Neural progenitor cell (in vitro differentiated cells): ENCODE measurements around the gene NKTR. TPM values are rescaled to one million over a fixed set of nuclear protein-coding genes. Genes with fewer than 3 reads are reported as not detected.

Source experiments
- DNase-seq: peaks from one replicate; pipeline ENCODE4 v3.0.0-alpha.2; 2016; ENCODE audit warnings: low spot score
- H2AFZ ChIP-seq: fragments of 200-600 bp; sonication (generic); replicated peaks from 2 replicates; pipeline ENCODE4 v1.6.1; 2016; ENCODE audit warnings: antibody characterized with exemption
- H3F3A ChIP-seq: fragments of 200-600 bp; sonication (generic); 2 replicates; pipeline ENCODE4 v1.6.1; 2016; ENCODE audit warnings: antibody characterized with exemption, low read depth
- H3K27ac ChIP-seq: fragments of 200-600 bp; sonication (generic); 2 replicates; pipeline ENCODE4 v1.5.1; 2016; ENCODE audit warnings: mild to moderate bottlenecking
- H3K27me3 ChIP-seq: fragments of 200-600 bp; sonication (generic); 2 replicates; pipeline ENCODE4 v1.6.1; 2016; ENCODE audit warnings: mild to moderate bottlenecking, moderate library complexity
- H3K36me3 ChIP-seq: fragments of 200-600 bp; sonication (generic); 2 replicates; pipeline ENCODE4 v1.5.1; 2016
- H3K4me1 ChIP-seq: fragments of 200-600 bp; sonication (generic); 2 replicates; pipeline ENCODE4 v1.6.1; 2016; ENCODE audit warnings: mixed run types
- H3K4me2 ChIP-seq: fragments of 200-600 bp; sonication (generic); 2 replicates; pipeline ENCODE4 v1.6.1; 2016
- H3K4me3 ChIP-seq: fragments of 200-600 bp; sonication (generic); 2 replicates; pipeline ENCODE4 v1.5.1; 2016
- H3K79me2 ChIP-seq: fragments of 200-600 bp; sonication (generic); 2 replicates; pipeline ENCODE4 v1.6.1; 2016; ENCODE audit warnings: low read depth
- H3K9ac ChIP-seq: fragments of 200-600 bp; sonication (generic); 2 replicates; pipeline ENCODE4 v1.6.1; 2016
- H3K9me3 ChIP-seq: fragments of 200-600 bp; sonication (generic); 2 replicates; pipeline ENCODE4 v1.5.1; 2016; ENCODE audit warnings: low read depth
- H4K20me1 ChIP-seq: fragments of 200-600 bp; sonication (generic); 2 replicates; pipeline ENCODE4 v1.6.1; 2016; ENCODE audit warnings: low read depth
- H3K27ac Mint-ChIP-seq: 3 replicates; pipeline ENCODE4 v1.8.0; 2021; ENCODE audit warnings: mixed read lengths
- H3K27me3 Mint-ChIP-seq: 2 replicates; pipeline ENCODE4 v1.8.0; 2022; ENCODE audit warnings: low read depth, mild to moderate bottlenecking, inconsistent platforms, moderate library complexity, mixed read lengths; ENCODE audit not compliant: insufficient read depth
- H3K36me3 Mint-ChIP-seq: 3 replicates; pipeline ENCODE4 v1.8.0; 2021; ENCODE audit warnings: mixed read lengths
- H3K4me1 Mint-ChIP-seq: 3 replicates; pipeline ENCODE4 v1.8.0; 2021; ENCODE audit warnings: mixed read lengths
- H3K4me3 Mint-ChIP-seq: 3 replicates; pipeline ENCODE4 v1.8.0; 2021; ENCODE audit warnings: mild to moderate bottlenecking, moderate library complexity, mixed read lengths
- H3K9me3 Mint-ChIP-seq: 3 replicates; pipeline ENCODE4 v1.8.0; 2020; ENCODE audit warnings: mixed read lengths
- CTCF ChIP-seq: fragments of 200-600 bp; sonication (generic); IDR thresholded peaks from 2 replicates; pipeline ENCODE4 v1.5.1; 2017; ENCODE audit warnings: antibody characterized with exemption, mild to moderate bottlenecking
- EZH2 ChIP-seq: fragments of 200-600 bp; sonication (generic); IDR thresholded peaks from 2 replicates; pipeline ENCODE4 v1.6.1; 2017; ENCODE audit warnings: antibody characterized with exemption, mild to moderate bottlenecking, moderate library complexity
- EZH2phosphoT487 ChIP-seq: fragments of 200-600 bp; sonication (generic); IDR thresholded peaks from 2 replicates; pipeline ENCODE4 v1.6.1; 2017; ENCODE audit warnings: antibody characterized with exemption
- total RNA-seq: library from RNA; depleted of rRNA; stranded (reverse); fragments of >200 nt; gene quantifications from 2 replicates; pipeline ENCODE4 v1.2.3, GENCODE V29; 2015; ENCODE audit warnings: low replicate concordance

NKTR gene
- total RNA-seq, 1 donor from 2014 or later = 190 TPM

DNA sequence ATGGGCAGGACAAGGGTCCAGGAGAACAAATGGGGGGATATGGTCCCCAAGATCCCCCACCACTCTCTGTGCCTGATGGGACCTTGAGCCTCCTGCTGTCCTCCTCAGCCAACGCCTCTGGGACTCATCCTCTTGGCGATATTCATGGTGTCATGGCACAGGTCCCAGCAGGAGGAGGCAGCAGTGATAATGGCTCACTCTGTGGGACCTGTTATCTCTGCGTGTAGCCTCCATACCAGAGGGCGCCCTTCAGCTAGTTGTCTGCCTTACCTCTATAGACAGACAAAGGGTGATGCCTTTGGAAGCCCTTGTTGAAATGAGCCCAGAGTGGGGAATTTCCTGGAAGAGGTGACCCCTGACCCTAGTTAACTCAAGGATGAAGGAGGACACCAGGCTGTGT is 60.4 kb downstream of the NKTR start:
- Histone ChIP-seq H2AFZ (no peak overlapping the region), H3K27me3 (no peaks in the 10 kb centered on the region), H3K9me3 (no peaks in the 10 kb centered on the region), H4K20me1 (peaks cover 1% of the 10 kb centered on the region), H3F3A (no peaks in the 10 kb centered on the region), H3K79me2 (no peaks in the 10 kb centered on the region), H3K9ac (no peak overlapping the region), H3K4me1 (no peaks in the 10 kb centered on the region), H3K36me3 (no peaks in the 10 kb centered on the region), H3K4me3 (no peak overlapping the region), H3K27ac (no peak overlapping the region), H3K4me2 (no peak overlapping the region)
- H3K36me3 Mint-ChIP-seq = peaks cover 6% of the 10 kb centered on the region
- H3K27ac Mint-ChIP-seq = no peak overlapping the region
- H3K4me1 Mint-ChIP-seq = peaks cover 8% of the 10 kb centered on the region
- H3K9me3 Mint-ChIP-seq = peaks cover 2% of the 10 kb centered on the region
- peaks cover 2% of the 10 kb centered on the region for H3K27me3 Mint-ChIP-seq
- no peak for DNase-seq
- TF ChIP-seq EZH2 = no peak
- TF ChIP-seq EZH2phosphoT487 = no peak
- TF ChIP-seq CTCF = no peak
- no peak overlapping the region for H3K4me3 Mint-ChIP-seq

DNA sequence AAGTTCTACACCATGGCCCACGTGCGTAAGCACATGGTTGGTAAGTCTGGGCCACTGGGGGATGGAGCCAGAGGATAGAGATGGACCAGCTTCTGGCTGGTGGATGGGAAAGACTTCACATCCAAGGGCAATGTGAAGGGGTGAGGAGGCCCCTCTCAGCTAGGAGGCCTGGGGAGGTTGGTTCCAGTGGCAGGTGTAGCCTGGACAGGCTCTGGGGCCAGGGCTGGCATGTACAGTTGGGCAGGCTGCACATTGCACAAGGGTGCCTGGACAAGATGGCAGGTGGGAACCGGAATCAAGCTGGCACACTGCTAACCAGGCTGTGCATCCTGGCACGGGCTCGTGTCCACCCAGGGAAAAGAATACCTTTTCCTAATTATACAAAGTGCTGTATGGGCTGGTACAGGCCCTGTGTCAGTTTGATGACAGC is 61.1 kb downstream of the NKTR start:
- H3K27ac Mint-ChIP-seq = no peak overlapping the region
- H3K79me2 ChIP-seq = no peaks in the 10 kb centered on the region

DNA sequence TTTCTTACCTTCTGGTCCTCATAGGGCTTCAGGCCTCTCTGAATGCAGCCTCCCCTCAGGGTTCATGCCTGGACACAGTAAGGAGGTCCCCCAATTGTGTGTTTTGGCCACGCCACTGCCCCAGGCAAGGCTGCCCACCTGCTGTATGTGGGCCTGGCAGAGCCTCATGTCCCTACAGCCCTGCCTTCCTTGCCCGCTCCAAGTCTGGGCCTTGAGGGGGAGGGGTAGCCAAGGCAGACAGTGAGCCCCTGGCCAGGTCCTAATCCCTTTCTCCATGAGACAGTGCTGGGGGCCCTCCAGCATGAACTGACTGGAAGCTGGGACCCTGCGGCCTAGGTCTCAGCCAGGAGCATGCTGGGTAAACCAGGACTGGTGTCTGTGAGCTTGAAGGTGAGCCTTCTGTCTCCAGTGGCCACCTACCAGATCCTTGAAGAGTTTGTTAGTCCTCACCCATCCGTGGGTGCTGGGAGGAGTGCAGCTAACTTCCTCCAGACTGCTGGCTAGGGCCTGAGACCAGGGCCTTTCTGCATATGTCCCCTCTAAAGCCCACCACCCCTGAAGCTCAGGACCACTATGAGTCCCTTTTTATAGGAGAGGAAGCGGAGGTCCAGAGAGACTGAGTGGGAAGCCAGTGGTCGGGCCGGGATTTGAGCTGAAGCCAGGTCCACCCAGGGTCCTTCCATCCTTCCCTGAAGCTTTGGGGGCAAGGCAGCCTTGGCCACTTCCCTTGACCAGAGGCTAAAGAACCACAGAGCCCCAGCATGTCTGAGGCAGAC is 61.7 kb downstream of the NKTR start:
- no peak overlapping the region for H3K9ac ChIP-seq
- Mint-ChIP-seq H3K4me3 (no peak overlapping the region), H3K27ac (no peak overlapping the region), H3K27me3 (peaks cover 2% of the 10 kb centered on the region), H3K4me1 (peaks cover 3% of the 10 kb centered on the region), H3K36me3 (peaks cover 6% of the 10 kb centered on the region), H3K9me3 (peaks cover 2% of the 10 kb centered on the region)
- no peaks in the 10 kb centered on the region for H3K79me2 ChIP-seq
- H4K20me1 ChIP-seq = no peaks in the 10 kb centered on the region
- H3K27ac ChIP-seq = no peak overlapping the region
- H3K9me3 ChIP-seq = no peaks in the 10 kb centered on the region
- TF ChIP-seq EZH2 (no peak), EZH2phosphoT487 (no peak)
- no peak overlapping the region for H3K4me2 ChIP-seq
- no peaks in the 10 kb centered on the region for H3K36me3 ChIP-seq
- H3K4me3 ChIP-seq = no peak overlapping the region
- no peak for DNase-seq
- no peaks in the 10 kb centered on the region for H3K27me3 ChIP-seq
- H3F3A ChIP-seq = no peaks in the 10 kb centered on the region
- no peaks in the 10 kb centered on the region for H3K4me1 ChIP-seq
- H2AFZ ChIP-seq = no peak overlapping the region

More for the DNA sequence above, 61.1 kb downstream of the NKTR start:
- Mint-ChIP-seq H3K4me3 (no peak overlapping the region), H3K27me3 (peaks cover 2% of the 10 kb centered on the region), H3K9me3 (peaks cover 2% of the 10 kb centered on the region), H3K4me1 (peaks cover 3% of the 10 kb centered on the region), H3K36me3 (peaks cover 6% of the 10 kb centered on the region)
- H3K9me3 ChIP-seq = no peaks in the 10 kb centered on the region
- no peak for DNase-seq
- H3K36me3 ChIP-seq = no peaks in the 10 kb centered on the region
- H4K20me1 ChIP-seq = no peaks in the 10 kb centered on the region
- no peaks in the 10 kb centered on the region for H3K27me3 ChIP-seq
- no peak overlapping the region for H3K4me2 ChIP-seq
- no peaks in the 10 kb centered on the region for H3F3A ChIP-seq
- no peak overlapping the region for H3K9ac ChIP-seq
- H3K4me3 ChIP-seq = no peak overlapping the region
- TF ChIP-seq CTCF (no peak), EZH2 (no peak), EZH2phosphoT487 (no peak)
- no peak overlapping the region for H3K27ac ChIP-seq
- no peaks in the 10 kb centered on the region for H3K4me1 ChIP-seq
- no peak overlapping the region for H2AFZ ChIP-seq
